Gastroesophageal sphincter (tissue), 3 donors: ENCODE results near the gene ADAMTS3.

Source experiments
- CTCF ChIP-seq, 4 experiments: fragments of 200-600 bp in 2 of 4; fragments of 450-650 bp in 2 of 4; sonication (generic) in 1 of 4; IDR thresholded peaks; one replicate each; pipeline ENCODE4 v1.5.1; 2017 to 2019; ENCODE audit warnings: antibody characterized with exemption in 4 of 4, mild to moderate bottlenecking in 2 of 4, moderate library complexity in 2 of 4
- EP300 ChIP-seq: sonication (generic); formaldehyde crosslinking; IDR thresholded peaks from one replicate; pipeline ENCODE4 v1.6.1; 2017; ENCODE audit warnings: antibody characterized with exemption, mild to moderate bottlenecking

DNA sequence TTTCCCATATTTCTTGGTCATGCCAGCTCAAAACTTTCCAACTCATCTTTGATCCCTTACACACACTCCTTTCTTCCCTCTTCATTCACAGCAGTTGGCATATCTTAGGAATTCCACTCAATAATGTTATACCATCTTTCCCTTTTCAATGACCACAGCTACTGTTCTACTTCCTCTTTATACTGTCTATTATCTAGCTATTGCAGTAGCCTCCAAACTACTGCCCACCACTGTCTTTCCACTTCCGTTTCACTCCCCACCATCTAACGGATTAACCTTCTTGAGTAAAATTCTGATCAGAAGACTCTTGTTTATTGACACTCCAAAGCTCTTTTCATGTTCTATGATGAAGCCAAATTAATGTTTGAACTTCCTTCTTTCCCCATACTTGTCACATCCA is 55.8 kb downstream of the ADAMTS3 start:
- no peak for TF ChIP-seq EP300
- no peak for TF ChIP-seq CTCF (IDR thresholded peaks at IDR 0.05)
